ENCODE measurements around the gene DCC.

DCC gene

GRCh38 chr18:53544917-53545316 lies 1204.9 kb downstream of the DCC start:
- no peak for DNase-seq

GRCh38 chr18:53551868-53552426 lies 1212.0 kb downstream of the DCC start:
- DNase-seq, result no peak

GRCh38 chr18:53553030-53553429 lies 1213.0 kb downstream of the DCC start:
- DNase-seq, result no peak

- DNase-seq, result no peak
These were observed 1216.5 kb downstream of the DCC start for GRCh38 chr18:53556450-53556849.

GRCh38 chr18:53560546-53560945 lies 1220.5 kb downstream of the DCC start:
- no peak for DNase-seq

- no peak for DNase-seq
These were observed 1226.6 kb downstream of the DCC start for GRCh38 chr18:53566626-53567025.

- no peak for DNase-seq
These were observed 1228.1 kb downstream of the DCC start for GRCh38 chr18:53567929-53568574.

All from CD4-positive, alpha-beta T cell treated with Interferon gamma for 1 hour (primary cell).